GM10266 (cell line): ENCODE data around the gene GNAO1.
A peak's percentile ranks its signal among the peaks of the same experiment; 100 is the strongest.

Source experiments
- DNase-seq: peaks from one replicate; pipeline ENCODE4 v3.0.0; 2012; ENCODE audit errors: extremely low spot score
- CTCF ChIP-seq: IDR thresholded peaks from 2 replicates; pipeline ENCODE4 v1.5.1; 2012; ENCODE audit warnings: mild to moderate bottlenecking, low read depth; ENCODE audit not compliant: control insufficient read depth, insufficient read depth; ENCODE audit errors: missing control alignments

The GNAO1 gene

GRCh38 chr16:56331915-56332314 is 140.6 kb downstream of the GNAO1 start:
- TF ChIP-seq CTCF: no peak
- DNase-seq: no peak

- peak; percentile 47 for DNase-seq
- TF ChIP-seq CTCF: peak; percentile 51
Observed at GRCh38 chr16:56332464-56333079, 141.3 kb downstream of the GNAO1 start.

- no peak for DNase-seq
- no peak for TF ChIP-seq CTCF
Observed at GRCh38 chr16:56334761-56335160, 143.5 kb downstream of the GNAO1 start.

- no peak for TF ChIP-seq CTCF
- DNase-seq: no peak
Observed at GRCh38 chr16:56336071-56336688, 144.9 kb downstream of the GNAO1 start.

GRCh38 chr16:56336711-56337110 is 145.4 kb downstream of the GNAO1 start:
- no peak for TF ChIP-seq CTCF
- no peak for DNase-seq

- no peak for DNase-seq
- no peak for TF ChIP-seq CTCF
Observed at GRCh38 chr16:56337131-56337857, 146.0 kb downstream of the GNAO1 start.

- TF ChIP-seq CTCF: no peak
- DNase-seq: no peak
Observed at GRCh38 chr16:56337858-56338325, 146.6 kb downstream of the GNAO1 start.
